Type B pancreatic cell (in vitro differentiated cells): ENCODE measurements around the gene FRY. TPM values are rescaled to one million over a fixed set of nuclear protein-coding genes. Genes with fewer than 3 reads are reported as not detected.
A peak's percentile ranks its signal among the peaks of the same experiment; 100 is the strongest.
"Not testable (repeated sequence)": the region's sequence is repeated elsewhere in the genome, so short reads cannot be mapped to it uniquely, and the experiment has no call there.

Source experiments
- DNase-seq: peaks from one replicate; pipeline ENCODE4 v3.0.0; 2021; ENCODE audit warnings: mixed read lengths; ENCODE audit not compliant: unreplicated experiment; ENCODE audit errors: extremely low spot score
- H3K27ac Mint-ChIP-seq: 2 replicates; pipeline ENCODE4 v1.8.0; 2021; ENCODE audit warnings: mild to moderate bottlenecking, mixed read lengths
- H3K27me3 Mint-ChIP-seq: 2 replicates; pipeline ENCODE4 v1.8.0; 2021; ENCODE audit warnings: mixed read lengths
- H3K36me3 Mint-ChIP-seq: 2 replicates; pipeline ENCODE4 v1.8.0; 2021; ENCODE audit warnings: mixed read lengths
- H3K4me1 Mint-ChIP-seq: one replicate; pipeline ENCODE4 v1.8.0; 2021; ENCODE audit warnings: mixed read lengths; ENCODE audit not compliant: unreplicated experiment
- H3K4me3 Mint-ChIP-seq: 2 replicates; pipeline ENCODE4 v1.8.0; 2021; ENCODE audit warnings: mild to moderate bottlenecking, mixed read lengths
- H3K9me3 Mint-ChIP-seq: 2 replicates; pipeline ENCODE4 v1.8.0; 2021; ENCODE audit warnings: mixed read lengths
- long read RNA-seq: library from polyadenylated mRNA; unstranded; transcript quantifications from one replicate; pipeline ENCODE4 v2.0.0, GENCODE V29; 2020
- total RNA-seq: library from RNA; stranded (reverse); gene quantifications from 2 replicates; pipeline ENCODE4 v1.2.1, GENCODE V29; 2021; ENCODE audit warnings: low replicate concordance
- TF ChIP-seq, protein P1 (sequence below): fragments of 200-600 bp; sonication (generic); conservative IDR thresholded peaks from 2 replicates; pipeline ENCODE4 v1.5.0; 2021; ENCODE audit warnings: antibody characterized with exemption, mild to moderate bottlenecking

The FRY gene
- 11.4 and 13.4 TPM in 2 replicates for total RNA-seq
- long read RNA-seq, partial matches to known transcripts, result 8 of 11 reads
- long read RNA-seq, other reads (novel, unspliced or antisense), result 3 of 11 reads

DNA sequence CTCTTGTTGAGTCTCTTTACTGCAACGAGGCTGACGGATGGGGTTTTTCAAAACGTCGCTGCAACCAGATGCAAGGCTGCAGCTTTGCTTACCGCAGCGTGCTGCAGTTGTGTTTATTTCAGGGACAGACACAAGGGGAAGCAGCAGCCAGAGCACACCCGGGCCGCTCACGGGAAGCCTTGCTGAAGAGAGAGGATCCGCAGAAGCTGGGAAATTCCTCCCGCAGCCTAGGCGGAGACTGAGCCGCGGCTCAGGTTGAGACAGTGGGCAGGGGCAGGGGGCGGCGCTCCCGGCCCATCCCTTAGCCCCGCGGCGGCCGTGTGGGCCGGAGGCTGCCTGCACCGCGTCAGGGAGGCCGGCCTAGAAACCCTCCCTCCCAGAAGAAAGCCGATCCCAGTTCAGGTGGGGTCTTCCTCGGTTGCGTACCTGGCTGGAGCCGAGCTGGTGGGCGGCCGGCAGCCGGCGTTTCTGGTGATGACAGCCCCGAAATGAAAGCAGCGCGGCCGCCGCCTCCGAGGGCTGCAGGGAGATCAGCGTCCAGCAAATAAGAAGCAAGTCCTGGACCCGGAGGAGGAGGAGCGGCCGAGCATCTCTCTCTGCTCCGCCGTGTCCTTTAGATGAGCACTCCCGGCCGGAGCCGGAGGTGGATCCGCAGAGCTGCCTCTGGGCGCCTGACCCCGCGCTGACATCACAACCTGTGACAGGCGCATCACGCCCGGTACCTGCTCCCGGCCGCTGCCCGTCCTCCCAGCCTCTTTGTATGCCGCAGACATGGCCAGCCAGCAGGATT is at the start of gene FRY:
Gene FRY (plus strand): TSS at position 750 of the 790 bp plus-strand sequence. CDS start 22 bp downstream, at position 772.
- Mint-ChIP-seq H3K27me3 (peaks cover 7% of the 10 kb centered on the region), H3K9me3 (no peaks in the 10 kb centered on the region), H3K27ac (peak within 1 kb of the TSS; percentile 80), H3K4me1 (peaks cover 23% of the 10 kb centered on the region), H3K4me3 (peak within 1 kb of the TSS; percentile 92), H3K36me3 (no peaks in the 10 kb centered on the region)
- TF ChIP-seq, protein P1, sequence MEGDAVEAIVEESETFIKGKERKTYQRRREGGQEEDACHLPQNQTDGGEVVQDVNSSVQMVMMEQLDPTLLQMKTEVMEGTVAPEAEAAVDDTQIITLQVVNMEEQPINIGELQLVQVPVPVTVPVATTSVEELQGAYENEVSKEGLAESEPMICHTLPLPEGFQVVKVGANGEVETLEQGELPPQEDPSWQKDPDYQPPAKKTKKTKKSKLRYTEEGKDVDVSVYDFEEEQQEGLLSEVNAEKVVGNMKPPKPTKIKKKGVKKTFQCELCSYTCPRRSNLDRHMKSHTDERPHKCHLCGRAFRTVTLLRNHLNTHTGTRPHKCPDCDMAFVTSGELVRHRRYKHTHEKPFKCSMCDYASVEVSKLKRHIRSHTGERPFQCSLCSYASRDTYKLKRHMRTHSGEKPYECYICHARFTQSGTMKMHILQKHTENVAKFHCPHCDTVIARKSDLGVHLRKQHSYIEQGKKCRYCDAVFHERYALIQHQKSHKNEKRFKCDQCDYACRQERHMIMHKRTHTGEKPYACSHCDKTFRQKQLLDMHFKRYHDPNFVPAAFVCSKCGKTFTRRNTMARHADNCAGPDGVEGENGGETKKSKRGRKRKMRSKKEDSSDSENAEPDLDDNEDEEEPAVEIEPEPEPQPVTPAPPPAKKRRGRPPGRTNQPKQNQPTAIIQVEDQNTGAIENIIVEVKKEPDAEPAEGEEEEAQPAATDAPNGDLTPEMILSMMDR, result peak; percentile 32
- DNase-seq, result peak; percentile 76

DNA sequence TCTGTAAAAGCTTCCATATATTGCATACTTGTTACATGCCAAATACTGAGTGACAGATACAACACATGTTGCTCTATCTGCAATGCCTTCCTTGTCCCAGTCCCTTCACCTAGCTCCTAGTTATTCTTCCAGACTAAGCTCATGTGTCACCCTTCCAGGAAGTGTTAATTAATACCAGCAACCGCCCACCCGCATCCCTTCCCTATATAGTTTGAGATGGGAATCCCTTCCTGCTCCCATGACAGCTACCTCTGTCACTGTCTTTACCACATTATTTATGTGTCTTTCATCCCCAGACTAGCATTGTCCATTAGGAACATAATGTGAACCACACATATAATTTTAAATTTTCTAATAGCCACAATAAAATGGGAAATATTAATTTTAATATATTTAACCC is 49.5 kb upstream of the FRY start:
- Mint-ChIP-seq H3K9me3 (no peaks in the 10 kb centered on the region), H3K27ac (no peak overlapping the region), H3K27me3 (no peaks in the 10 kb centered on the region), H3K4me3 (no peak overlapping the region), H3K4me1 (peaks cover 5% of the 10 kb centered on the region), H3K36me3 (no peaks in the 10 kb centered on the region)
- DNase-seq, result no peak
- TF ChIP-seq, protein P1, result no peak

DNA sequence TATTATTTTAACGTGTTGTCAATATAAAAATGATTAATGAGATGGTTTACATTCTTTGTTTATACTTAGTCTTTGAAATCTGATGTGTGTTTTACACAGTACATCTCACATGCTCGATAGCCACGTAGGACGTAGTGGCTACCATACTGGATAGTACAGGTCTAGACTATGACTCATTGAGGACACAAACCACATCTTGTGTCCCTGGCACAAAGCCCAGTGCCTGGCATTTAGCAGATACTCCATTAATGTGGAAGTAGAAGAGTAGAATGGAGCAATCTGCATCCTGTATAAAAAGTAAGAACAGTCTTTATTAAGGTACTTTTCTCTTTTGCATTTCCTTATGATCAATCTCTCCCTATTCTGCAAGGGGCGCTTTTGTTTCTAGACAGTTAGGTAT is 49.0 kb upstream of the FRY start:
- H3K4me3 Mint-ChIP-seq, result no peak overlapping the region
- no peaks in the 10 kb centered on the region for H3K36me3 Mint-ChIP-seq
- no peaks in the 10 kb centered on the region for H3K9me3 Mint-ChIP-seq
- TF ChIP-seq, protein P1, result no peak
- peaks cover 9% of the 10 kb centered on the region for H3K4me1 Mint-ChIP-seq
- no peaks in the 10 kb centered on the region for H3K27me3 Mint-ChIP-seq
- H3K27ac Mint-ChIP-seq, result no peak overlapping the region
- DNase-seq, result no peak

DNA sequence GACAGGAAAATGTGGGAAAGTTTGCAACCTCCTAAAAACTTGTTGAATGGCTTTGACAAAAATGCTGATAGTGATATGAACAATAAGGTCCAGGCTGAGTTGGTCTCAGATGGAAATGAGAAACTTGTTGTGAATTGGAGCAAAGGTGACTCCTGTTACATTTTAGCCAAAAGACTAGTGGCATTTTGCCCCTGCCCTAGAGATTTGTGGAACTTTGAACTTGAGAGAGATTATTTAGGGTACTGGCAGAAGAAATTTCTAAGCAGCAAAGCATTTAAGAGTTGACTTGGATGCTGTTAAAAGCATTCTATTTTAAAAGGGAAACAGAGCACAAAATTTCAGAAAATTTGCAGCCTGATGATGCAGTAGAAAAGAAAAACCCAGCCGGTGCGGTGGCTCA is 47.9 kb upstream of the FRY start:
- H3K27ac Mint-ChIP-seq, DNase-seq, H3K4me3 Mint-ChIP-seq, H3K9me3 Mint-ChIP-seq, H3K36me3 Mint-ChIP-seq, H3K4me1 Mint-ChIP-seq, H3K27me3 Mint-ChIP-seq: not testable (repeated sequence)

DNA sequence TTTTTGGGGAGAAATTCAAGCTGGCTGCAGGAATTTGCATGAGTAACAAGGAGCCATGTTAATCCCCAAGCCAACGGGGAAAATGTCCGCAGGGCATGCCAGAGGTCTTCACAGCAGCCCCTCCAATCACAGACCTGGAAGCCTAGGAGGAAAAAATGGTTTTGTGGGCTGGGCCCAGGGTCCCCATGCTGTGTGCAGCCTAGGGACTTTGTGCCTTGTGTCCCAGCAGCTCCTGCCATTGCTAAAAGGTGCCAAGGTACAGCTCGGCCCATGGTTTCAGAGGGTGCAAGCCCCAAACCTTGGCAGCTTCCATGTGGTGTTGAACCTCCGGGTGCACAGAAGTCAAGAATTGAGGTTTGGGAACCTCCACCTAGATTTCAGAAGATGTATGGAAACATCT is 47.2 kb upstream of the FRY start:
- not testable (repeated sequence) for H3K27me3 Mint-ChIP-seq, H3K36me3 Mint-ChIP-seq, DNase-seq, H3K4me3 Mint-ChIP-seq, H3K27ac Mint-ChIP-seq, H3K9me3 Mint-ChIP-seq
- H3K4me1 Mint-ChIP-seq, result peaks cover 14% of the 10 kb centered on the region

- TF ChIP-seq, protein P1, result no peak
- Mint-ChIP-seq H3K4me3 (no peak overlapping the region), H3K4me1 (peaks cover 14% of the 10 kb centered on the region), H3K9me3 (no peaks in the 10 kb centered on the region), H3K27ac (no peak overlapping the region), H3K27me3 (no peaks in the 10 kb centered on the region), H3K36me3 (no peaks in the 10 kb centered on the region)
- DNase-seq, result no peak
Measured at GRCh38 chr13:31986676-31987470, 44.7 kb upstream of the FRY start.
